Keratinocyte (primary cell): ENCODE measurements around the gene SPECC1L. TPM values are rescaled to one million over a fixed set of nuclear protein-coding genes. Genes with fewer than 3 reads are reported as not detected.

ENCODE experiments used
- DNase-seq: peaks from one replicate; pipeline ENCODE4 v3.0.0-alpha.2; 2011; ENCODE audit warnings: low read depth, missing footprints, low spot score
- FAIRE-seq: peaks from 2 replicates; lab custom pipeline; 2011; peaks lifted over from hg19 to GRCh38; lab: Jason Lieb, UNC
- H2AFZ ChIP-seq: 2 replicates; pipeline ENCODE4 v1.6.0; 2012; ENCODE audit warnings: low read length, control low read depth, inconsistent platforms; ENCODE audit not compliant: control insufficient read depth
- H3K27ac ChIP-seq: 2 replicates; pipeline ENCODE4 v1.5.1; 2011; ENCODE audit warnings: low read length; ENCODE audit not compliant: control insufficient read depth, insufficient read depth
- H3K27me3 ChIP-seq: 3 replicates; pipeline ENCODE4 v1.6.0; 2011; ENCODE audit warnings: low read length; ENCODE audit not compliant: control insufficient read depth, insufficient read depth; ENCODE audit errors: extremely low read depth
- H3K36me3 ChIP-seq, 2 experiments: 2 replicates in 1 of 2; 3 replicates in 1 of 2; pipeline ENCODE4 v1.5.1; 2011; ENCODE audit warnings: low read length in 2 of 2, mild to moderate bottlenecking in 1 of 2; ENCODE audit not compliant: control insufficient read depth in 2 of 2, insufficient read depth in 2 of 2; ENCODE audit errors: extremely low read depth in 1 of 2
- H3K4me1 ChIP-seq: 3 replicates; pipeline ENCODE4 v1.5.1; 2011; ENCODE audit warnings: low read length; ENCODE audit not compliant: control insufficient read depth, insufficient read depth; ENCODE audit errors: extremely low read depth
- H3K4me2 ChIP-seq: 3 replicates; pipeline ENCODE4 v1.6.0; 2011; ENCODE audit warnings: low read depth, low read length; ENCODE audit not compliant: control insufficient read depth, insufficient read depth; ENCODE audit errors: extremely low read depth
- H3K4me3 ChIP-seq, 3 experiments: fragments of 200-600 bp in 1 of 3; sonication (generic) in 1 of 3; 2 replicates in 2 of 3; 3 replicates in 1 of 3; pipeline ENCODE4 v1.5.1; 2011 to 2016; ENCODE audit warnings: low read length in 3 of 3, mild to moderate bottlenecking in 3 of 3, control low read depth in 2 of 3, inconsistent platforms in 1 of 3, low read depth in 1 of 3, mixed read lengths in 1 of 3, mixed run types in 1 of 3, moderate library complexity in 1 of 3; ENCODE audit not compliant: control insufficient read depth in 2 of 3, insufficient read depth in 2 of 3; ENCODE audit errors: extremely low read depth in 1 of 3
- H3K79me2 ChIP-seq: 2 replicates; pipeline ENCODE4 v1.6.0; 2012; ENCODE audit warnings: low read length; ENCODE audit not compliant: control insufficient read depth, insufficient read depth
- H3K9ac ChIP-seq: 3 replicates; pipeline ENCODE4 v1.6.0; 2011; ENCODE audit warnings: low read length; ENCODE audit not compliant: control insufficient read depth, insufficient read depth; ENCODE audit errors: extremely low read depth
- H3K9me1 ChIP-seq: 3 replicates; pipeline ENCODE4 v1.6.0; 2011; ENCODE audit warnings: low read length; ENCODE audit not compliant: control insufficient read depth, insufficient read depth; ENCODE audit errors: extremely low read depth
- H3K9me3 ChIP-seq: 2 replicates; pipeline ENCODE4 v1.5.1; 2012; ENCODE audit warnings: low read depth, low read length; ENCODE audit not compliant: control insufficient read depth
- H4K20me1 ChIP-seq: 3 replicates; pipeline ENCODE4 v1.6.0; 2011; ENCODE audit warnings: low read length; ENCODE audit not compliant: control insufficient read depth, insufficient read depth; ENCODE audit errors: extremely low read depth
- EZH2 ChIP-seq: IDR thresholded peaks from one replicate; pipeline ENCODE4 v1.6.1; 2012; ENCODE audit warnings: inconsistent platforms, mild to moderate bottlenecking, low read length, moderate library complexity
- dilution Hi-C: fragments of 300-500 bp; cut with MboI; formaldehyde crosslinking; loops from one replicate; pipeline ENCODE4 v1.7.0; 2020; ENCODE audit warnings: low sequenced_read_pairs; ENCODE audit not compliant: extremely low pct_ligation_motif_present
- polyA plus RNA-seq, 5 experiments: library from polyadenylated mRNA; depleted of rRNA in 3 of 5; stranded (reverse) in 3 of 5; stranded (forward) in 1 of 5; unstranded in 1 of 5; fragments of >200 nt; gene quantifications; 1 replicate in 1 of 5; 2 replicates in 3 of 5; 3 replicates in 1 of 5; pipeline versions ENCODE4 v1.2.1 to v1.2.3, GENCODE V29; 2011 to 2012; ENCODE audit warnings: missing spikeins in 2 of 5, low read depth in 1 of 5, low replicate concordance in 1 of 5
- TF ChIP-seq, protein P1 (sequence below), 3 experiments: IDR thresholded peaks in 1 of 3; conservative IDR thresholded peaks in 1 of 3; optimal IDR thresholded peaks in 1 of 3; 2 replicates in 2 of 3; 3 replicates in 1 of 3; pipeline versions ENCODE3 to v1.5.1; 2011; ENCODE audit warnings: low read length in 3 of 3, mild to moderate bottlenecking in 3 of 3, moderate library complexity in 2 of 3, control low read depth in 1 of 3, inconsistent platforms in 1 of 3; ENCODE audit not compliant: insufficient read depth in 2 of 3; ENCODE audit errors: extremely low read depth in 1 of 3

Gene SPECC1L
- polyA plus RNA-seq, 1 donor (not counting 4 experiments of a cell fraction or from before 2014, with no cell fraction given): 19.3 TPM

GRCh38 chr22:24390156-24390555 lies 119.5 kb downstream of the SPECC1L start:
- dilution Hi-C loops: no loop called here
- Histone ChIP-seq H3K4me3 (no peak overlapping the region), H2AFZ (no peak overlapping the region), H3K79me2 (no peaks in the 10 kb centered on the region), H3K27ac (no peak overlapping the region), H3K9ac (no peak overlapping the region), H3K27me3 (no peaks in the 10 kb centered on the region), H3K4me1 (peaks cover 12% of the 10 kb centered on the region), H3K4me2 (no peak overlapping the region), H3K36me3 (no peaks in the 10 kb centered on the region), H3K9me1 (no peaks in the 10 kb centered on the region), H4K20me1 (no peaks in the 10 kb centered on the region), H3K9me3 (no peaks in the 10 kb centered on the region)
- no peak for FAIRE-seq
- no peak for TF ChIP-seq EZH2
- TF ChIP-seq, protein P1, sequence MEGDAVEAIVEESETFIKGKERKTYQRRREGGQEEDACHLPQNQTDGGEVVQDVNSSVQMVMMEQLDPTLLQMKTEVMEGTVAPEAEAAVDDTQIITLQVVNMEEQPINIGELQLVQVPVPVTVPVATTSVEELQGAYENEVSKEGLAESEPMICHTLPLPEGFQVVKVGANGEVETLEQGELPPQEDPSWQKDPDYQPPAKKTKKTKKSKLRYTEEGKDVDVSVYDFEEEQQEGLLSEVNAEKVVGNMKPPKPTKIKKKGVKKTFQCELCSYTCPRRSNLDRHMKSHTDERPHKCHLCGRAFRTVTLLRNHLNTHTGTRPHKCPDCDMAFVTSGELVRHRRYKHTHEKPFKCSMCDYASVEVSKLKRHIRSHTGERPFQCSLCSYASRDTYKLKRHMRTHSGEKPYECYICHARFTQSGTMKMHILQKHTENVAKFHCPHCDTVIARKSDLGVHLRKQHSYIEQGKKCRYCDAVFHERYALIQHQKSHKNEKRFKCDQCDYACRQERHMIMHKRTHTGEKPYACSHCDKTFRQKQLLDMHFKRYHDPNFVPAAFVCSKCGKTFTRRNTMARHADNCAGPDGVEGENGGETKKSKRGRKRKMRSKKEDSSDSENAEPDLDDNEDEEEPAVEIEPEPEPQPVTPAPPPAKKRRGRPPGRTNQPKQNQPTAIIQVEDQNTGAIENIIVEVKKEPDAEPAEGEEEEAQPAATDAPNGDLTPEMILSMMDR (optimal IDR thresholded peaks at IDR 0.05 in 1 of 3, IDR thresholded peaks at IDR 0.05 in 1 of 3, conservative IDR thresholded peaks at IDR 0.05 in 1 of 3; ENCODE audit: extremely low read depth in 1 of 3, insufficient read depth in 2 of 3, low read length in 3 of 3): no peak
- no peak for DNase-seq

DNA sequence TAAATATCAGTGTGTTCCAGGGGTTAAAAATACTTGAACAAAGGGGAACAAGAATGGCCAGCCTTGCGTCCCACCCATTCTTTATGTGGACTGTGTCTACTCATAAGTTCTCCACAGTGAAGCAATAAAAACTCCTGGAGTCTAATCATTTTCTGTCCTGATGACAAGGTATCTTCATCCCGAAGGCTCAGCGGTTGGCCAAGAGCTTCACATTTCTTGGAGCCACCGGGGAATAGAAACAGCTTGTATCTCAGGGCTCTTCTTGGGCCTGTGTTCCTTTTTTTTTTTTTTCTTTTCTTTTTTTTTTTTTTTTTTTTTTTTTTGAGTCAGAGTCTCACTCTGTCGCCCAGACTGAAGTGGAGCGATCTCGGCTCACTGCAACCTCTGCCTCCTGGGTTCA lies 119.9 kb downstream of the SPECC1L start:
- no peaks in the 10 kb centered on the region for H3K9me3 ChIP-seq
- H2AFZ ChIP-seq: no peak overlapping the region
- H3K9me1 ChIP-seq: no peaks in the 10 kb centered on the region
- no peak overlapping the region for H3K4me2 ChIP-seq
- dilution Hi-C loops: no loop called here
- no peak overlapping the region for H3K4me3 ChIP-seq
- H3K27me3 ChIP-seq: no peaks in the 10 kb centered on the region
- no peak for FAIRE-seq
- no peaks in the 10 kb centered on the region for H3K79me2 ChIP-seq
- no peak for DNase-seq
- no peak overlapping the region for H3K27ac ChIP-seq
- H3K9ac ChIP-seq: no peak overlapping the region
- H3K4me1 ChIP-seq: peaks cover 12% of the 10 kb centered on the region
- no peaks in the 10 kb centered on the region for H3K36me3 ChIP-seq
- no peaks in the 10 kb centered on the region for H4K20me1 ChIP-seq
- TF ChIP-seq, protein P1 (optimal IDR thresholded peaks at IDR 0.05 in 1 of 3, IDR thresholded peaks at IDR 0.05 in 1 of 3, conservative IDR thresholded peaks at IDR 0.05 in 1 of 3; ENCODE audit: extremely low read depth in 1 of 3, insufficient read depth in 2 of 3, low read length in 3 of 3): no peak
- TF ChIP-seq EZH2: no peak
